Kidney (tissue), 14 donors: ENCODE results near the gene PPEF1. TPM values are rescaled to one million over a fixed set of nuclear protein-coding genes. Genes with fewer than 3 reads are reported as not detected.
A peak's percentile ranks its signal among the peaks of the same experiment; 100 is the strongest.

Experiments used
- DNase-seq, 5 donors: peaks; one replicate each; pipeline ENCODE4 v3.0.0-alpha.2; 2013 to 2020
- FAIRE-seq: peaks from 2 replicates; lab custom pipeline; 2012; peaks lifted over from hg19 to GRCh38; lab: Jason Lieb, UNC
- H3K27ac ChIP-seq, 2 donors: one replicate each; pipeline ENCODE4 v1.7.0; 2013; ENCODE audit warnings: low read depth in 2 of 2, low read length in 2 of 2, inconsistent platforms in 1 of 2
- H3K27me3 ChIP-seq: one replicate; pipeline ENCODE4 v1.7.1; 2013; ENCODE audit warnings: low read length, inconsistent platforms; ENCODE audit not compliant: control insufficient read depth, insufficient read depth
- H3K36me3 ChIP-seq, 3 donors: one replicate each; pipeline versions ENCODE4 v1.7.0 to v1.7.1; 2013; ENCODE audit warnings: low read length in 3 of 3, control low read depth in 1 of 3, inconsistent platforms in 1 of 3; ENCODE audit not compliant: insufficient read depth in 3 of 3, control insufficient read depth in 2 of 3
- H3K4me1 ChIP-seq, 3 donors: one replicate each; pipeline versions ENCODE4 v1.7.0 to v1.7.1; 2013; ENCODE audit warnings: low read length in 3 of 3, inconsistent platforms in 1 of 3, low read depth in 1 of 3; ENCODE audit not compliant: control insufficient read depth in 2 of 3, insufficient read depth in 2 of 3
- H3K4me3 ChIP-seq, 3 donors: one replicate each; pipeline versions ENCODE4 v1.7.0 to v1.8.1; 2013; ENCODE audit warnings: low read length in 3 of 3, control low read depth in 1 of 3, inconsistent platforms in 1 of 3
- H3K9ac ChIP-seq, 3 donors: one replicate each; pipeline versions ENCODE4 v1.7.0 to v1.7.1; 2013; ENCODE audit warnings: low read length in 3 of 3, control low read depth in 1 of 3, inconsistent platforms in 1 of 3
- H3K9me3 ChIP-seq, 3 donors: one replicate each; pipeline versions ENCODE4 v1.7.0 to v1.7.1; 2013; ENCODE audit warnings: low read length in 3 of 3, control low read depth in 1 of 3, inconsistent platforms in 1 of 3; ENCODE audit not compliant: control insufficient read depth in 2 of 3, insufficient read depth in 1 of 3
- CTCF ChIP-seq: IDR thresholded peaks from 3 replicates; pipeline ENCODE4 v1.5.1; 2012; ENCODE audit warnings: mild to moderate bottlenecking, moderate library complexity, borderline replicate concordance; ENCODE audit not compliant: insufficient read depth; ENCODE audit errors: extremely low read depth
- intact Hi-C: fragments of 100-400 bp; cut with DNase I; formaldehyde crosslinking; loops from one replicate; pipeline ENCODE4 v1.11.1; 2022
- polyA plus RNA-seq: library from polyadenylated mRNA; stranded (reverse); fragments of 350-450 nt; fragmentation: Illumina TruSeq; extraction: RNeasy Lipid Tissue Mini Kit (QIAGEN cat#74804); gene quantifications from one replicate; pipeline ENCODE4 v1.2.3, GENCODE V29; 2014; ENCODE audit warnings: low read depth, low replicate concordance; ENCODE audit not compliant: insufficient read depth
- total RNA-seq: library from RNA; stranded (reverse); fragmentation: NEBNext Ultra II Directional; extraction: Animal tissue kit (Norgen Biotek cat#: 25700); gene quantifications from one replicate; pipeline ENCODE4 v1.2.1, GENCODE V29; 2021
- donor health status: control.
- donor health status: control.
- donor health status: control.
- donor health status: control.
- donor health status: control.
- donor health status: DM: yes; HTN: yes; CAD: no.
- donor health status: Normal renal cell carcinoma (clear cell type).

Gene PPEF1
- total and polyA plus RNA-seq, 2 donors from 2014 or later, result 0.63 to 0.92 TPM

GRCh38 chrX:18871161-18871890 lies 163.9 kb downstream of the PPEF1 start:
- FAIRE-seq (no peak), DNase-seq (peak in 1 of 5 donors; percentile 46)
- no peak for TF ChIP-seq CTCF
- no peak overlapping the region for H3K9ac ChIP-seq
- no peak overlapping the region for H3K4me3 ChIP-seq
- no peaks in the 10 kb centered on the region for H3K36me3 ChIP-seq
- H3K27me3 ChIP-seq, result no peaks in the 10 kb centered on the region
- intact Hi-C loops, result no loop called here
- H3K4me1 ChIP-seq, result peaks cover 0 to 3% (median 0%) of the 10 kb centered on the region in 3 donors
- H3K9me3 ChIP-seq, result no peaks in the 10 kb centered on the region
- H3K27ac ChIP-seq, result no peak overlapping the region

GRCh38 chrX:18871970-18872369 lies 164.5 kb downstream of the PPEF1 start:
- intact Hi-C loops, result no loop called here
- FAIRE-seq (no peak), DNase-seq (no peak)
- Histone ChIP-seq H3K4me3 (no peak overlapping the region), H3K4me1 (peaks cover 0 to 3% (median 0%) of the 10 kb centered on the region in 3 donors), H3K27ac (no peak overlapping the region), H3K9me3 (no peaks in the 10 kb centered on the region), H3K9ac (no peak overlapping the region), H3K27me3 (no peaks in the 10 kb centered on the region), H3K36me3 (no peaks in the 10 kb centered on the region)
- TF ChIP-seq CTCF, result no peak

- Histone ChIP-seq H3K27me3 (no peaks in the 10 kb centered on the region), H3K27ac (no peak overlapping the region), H3K36me3 (no peaks in the 10 kb centered on the region), H3K9me3 (no peaks in the 10 kb centered on the region), H3K4me1 (peaks cover 0 to 3% (median 0%) of the 10 kb centered on the region in 3 donors), H3K4me3 (no peak overlapping the region), H3K9ac (no peak overlapping the region)
- DNase-seq, result no peak
- intact Hi-C loops, result no loop called here
- TF ChIP-seq CTCF, result no peak
- FAIRE-seq, result no peak
These were observed 165.2 kb downstream of the PPEF1 start for GRCh38 chrX:18872621-18873020.
